Activated CD4-positive, CD25-positive, alpha-beta regulatory T cell treated with anti-CD3 and anti-CD28 coated beads, Interleukin-2, amount 50 U/mL, for 72 hours (primary cell): ENCODE data around the gene EIF4ENIF1.
"Not testable (repeated sequence)": the region's sequence is repeated elsewhere in the genome, so short reads cannot be mapped to it uniquely, and the experiment has no call there.

Experiments used
- DNase-seq: peaks from one replicate; pipeline ENCODE4 v3.0.0; 2021

Gene EIF4ENIF1

DNA sequence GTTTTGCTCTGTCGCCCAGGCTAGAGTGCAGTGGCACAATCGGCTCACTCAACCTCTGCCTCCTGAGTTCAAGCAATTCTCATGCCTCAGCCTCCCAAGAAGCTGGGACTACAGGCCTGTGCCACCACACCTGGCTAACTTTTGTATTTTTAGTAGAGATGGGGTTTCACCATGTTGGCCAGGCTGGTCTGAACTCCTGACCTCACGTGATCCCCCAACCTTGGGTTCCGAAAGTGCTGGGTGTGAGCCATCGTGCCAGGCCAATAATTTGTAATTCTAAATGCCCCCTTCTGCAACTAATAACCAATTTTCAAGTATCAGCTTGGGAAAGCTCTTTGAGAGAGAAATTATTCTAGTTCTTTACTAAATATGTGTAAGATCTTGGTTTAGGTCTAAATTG is 3.7 kb upstream of the EIF4ENIF1 start:
- DNase-seq = not testable (repeated sequence)

DNA sequence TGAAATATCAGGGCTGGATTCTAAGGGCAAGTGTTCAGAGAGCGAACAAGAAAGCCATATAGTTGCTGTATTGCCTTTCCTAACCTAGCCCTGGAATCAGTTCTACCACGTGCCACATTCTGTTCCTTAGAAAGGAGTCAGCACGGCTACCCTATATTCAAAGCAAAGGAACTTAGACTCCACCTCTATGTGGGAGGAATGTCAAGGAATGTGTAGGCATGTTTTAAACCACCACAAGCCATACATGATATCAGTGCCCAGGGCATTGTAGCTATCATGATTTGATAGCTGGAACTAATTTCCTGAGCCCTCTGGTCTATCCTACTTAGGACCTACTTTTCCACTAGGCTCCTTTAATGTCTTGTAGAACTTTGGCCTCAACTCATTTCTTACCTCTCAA is 2.5 kb upstream of the EIF4ENIF1 start:
- DNase-seq = no peak

GRCh38 chr22:31491218-31491962 is 1.7 kb upstream of the EIF4ENIF1 start:
- DNase-seq = no peak

DNA sequence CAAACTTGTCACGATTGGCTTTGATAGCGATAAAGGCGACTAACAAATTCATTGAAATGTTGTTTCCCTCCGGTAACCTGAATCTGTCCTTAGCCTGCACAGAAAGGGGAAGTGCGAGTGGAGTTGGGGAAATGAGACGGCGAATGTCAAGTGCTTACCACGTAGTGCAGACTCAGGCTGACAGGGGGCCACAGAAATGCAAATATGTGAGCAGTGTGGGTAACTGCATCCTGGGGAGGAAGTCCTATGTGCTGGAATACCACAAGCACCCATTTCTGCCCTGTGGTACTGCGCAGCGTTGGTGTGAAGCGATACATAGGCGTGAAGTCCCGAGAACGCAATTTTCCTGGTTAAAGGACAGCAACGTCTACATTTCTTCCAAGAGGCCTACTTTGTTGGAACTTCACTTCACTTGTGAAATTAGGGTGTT is 869 bp upstream of the EIF4ENIF1 start:
- peak; percentile 44 for DNase-seq

DNA sequence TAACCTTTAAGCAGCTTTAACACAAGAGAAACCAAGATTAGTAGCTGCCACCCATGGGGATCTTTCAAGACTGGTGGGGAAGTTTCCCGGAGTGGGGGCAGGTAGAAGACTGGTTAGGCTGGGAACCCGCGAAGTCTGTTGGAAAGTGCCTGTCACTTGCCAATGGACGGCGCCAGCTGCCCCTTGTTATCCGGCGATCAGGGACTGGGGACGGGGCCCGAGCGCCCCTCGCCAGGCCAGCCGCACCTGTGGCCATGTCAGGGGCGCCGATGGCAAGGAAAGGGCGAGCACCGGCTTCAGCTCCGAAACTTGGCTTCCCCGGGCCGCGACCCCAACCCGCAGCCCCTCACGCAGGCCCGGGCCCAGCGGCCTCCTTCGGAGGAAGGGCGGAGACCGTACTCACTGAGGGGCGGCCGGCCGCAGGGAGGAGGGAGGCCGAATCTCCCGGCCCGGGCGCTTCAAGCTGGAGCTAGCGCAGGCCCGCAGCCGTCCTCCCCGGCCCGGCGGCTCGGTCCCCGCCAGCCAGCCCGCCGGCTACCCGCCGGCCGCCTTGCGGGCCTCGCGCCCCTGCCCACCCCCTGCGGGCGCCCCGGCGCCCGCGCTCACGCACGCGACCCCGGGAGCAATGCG is 539 bp downstream of the EIF4ENIF1 start:
- DNase-seq = peak; percentile 42

DNA sequence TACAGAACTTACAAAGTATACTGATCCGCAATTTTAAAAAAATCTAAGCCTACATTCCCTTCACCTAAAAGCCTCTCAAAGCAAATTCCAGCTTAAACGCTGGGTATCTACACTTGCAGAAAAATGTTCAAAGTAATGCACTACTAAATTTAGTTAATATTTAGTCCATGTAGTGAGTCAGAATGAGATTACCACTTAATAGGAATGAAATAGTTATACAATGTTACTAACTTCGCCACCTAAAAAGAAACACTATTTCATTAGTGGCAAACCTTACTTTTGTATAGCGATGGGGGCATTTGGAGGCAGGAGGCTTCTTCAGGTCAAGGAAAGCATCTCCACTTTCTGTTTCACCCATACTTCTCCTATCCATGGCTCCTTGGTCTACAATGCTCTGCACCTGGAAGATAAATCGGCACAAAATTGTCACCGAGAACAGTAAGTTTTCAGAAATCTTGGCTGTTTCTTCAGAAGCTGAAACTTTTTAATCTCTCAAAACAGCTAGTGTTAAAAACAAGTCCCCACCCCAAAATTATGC is 1.2 kb downstream of the EIF4ENIF1 start:
- DNase-seq = no peak

- no peak for DNase-seq
These were observed 2.7 kb downstream of the EIF4ENIF1 start for GRCh38 chr22:31486951-31487350.

GRCh38 chr22:31486369-31486768 is 3.3 kb downstream of the EIF4ENIF1 start:
- DNase-seq = not testable (repeated sequence)

- not testable (repeated sequence) for DNase-seq
These were observed 7.2 kb downstream of the EIF4ENIF1 start for GRCh38 chr22:31482470-31482869.

DNA sequence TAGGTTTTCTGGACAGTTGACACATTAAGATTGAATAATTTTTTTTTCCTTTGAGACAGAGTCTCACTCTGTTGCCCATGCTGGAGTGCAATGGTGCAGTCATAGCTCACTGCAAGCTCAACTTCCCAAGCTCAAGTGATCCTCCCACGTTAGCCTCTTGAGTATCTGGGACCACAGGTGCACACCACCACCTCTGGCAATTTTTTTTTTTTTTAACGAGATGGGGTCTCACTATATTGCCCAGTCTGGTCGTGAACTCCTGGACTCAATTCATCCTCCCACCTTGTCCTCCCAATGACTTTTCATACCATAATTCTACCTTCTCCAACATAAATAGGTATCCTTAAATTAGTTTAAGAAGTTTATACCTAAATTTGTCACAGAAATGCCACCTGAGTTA is 8.5 kb downstream of the EIF4ENIF1 start:
- no peak for DNase-seq

- no peak for DNase-seq
These were observed 12.3 kb downstream of the EIF4ENIF1 start for GRCh38 chr22:31477329-31477728.

DNA sequence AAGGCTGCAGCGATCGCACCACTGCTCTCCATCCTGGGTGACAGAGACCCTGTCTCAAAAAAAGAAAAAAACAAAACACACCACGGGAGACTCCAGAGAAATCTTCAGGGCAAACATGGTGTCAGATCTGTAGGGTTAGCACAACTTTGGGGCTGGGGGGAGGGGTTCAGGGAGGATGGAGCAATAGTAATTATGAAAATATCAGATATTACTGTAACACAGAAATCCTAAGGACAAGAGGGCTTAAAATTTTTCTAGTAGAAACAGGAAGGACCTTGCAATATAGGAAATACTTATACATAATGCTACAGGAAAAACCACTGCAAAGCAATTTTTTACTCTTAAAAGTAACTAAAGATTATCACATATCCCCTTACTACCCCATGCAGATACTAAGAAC is 13.8 kb downstream of the EIF4ENIF1 start:
- DNase-seq = no peak

DNA sequence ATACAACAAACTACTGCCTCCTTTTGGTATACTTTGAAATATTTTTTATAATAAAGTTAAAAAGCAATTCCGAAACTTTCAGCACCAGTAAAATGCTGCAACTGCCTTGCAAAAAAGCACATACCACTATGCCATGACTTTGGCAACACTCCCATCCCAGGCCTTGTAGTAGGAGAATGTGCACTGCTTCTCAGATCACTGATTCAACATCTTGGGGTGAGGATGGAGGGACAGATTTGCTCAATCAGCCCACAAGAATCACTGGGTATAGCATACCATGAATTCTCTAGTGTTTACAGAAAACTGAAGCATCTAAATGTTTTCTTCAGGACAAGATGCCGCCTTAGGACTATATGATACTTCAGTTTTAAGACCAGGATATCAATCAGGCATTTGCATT is 14.9 kb downstream of the EIF4ENIF1 start:
- DNase-seq = no peak

DNA sequence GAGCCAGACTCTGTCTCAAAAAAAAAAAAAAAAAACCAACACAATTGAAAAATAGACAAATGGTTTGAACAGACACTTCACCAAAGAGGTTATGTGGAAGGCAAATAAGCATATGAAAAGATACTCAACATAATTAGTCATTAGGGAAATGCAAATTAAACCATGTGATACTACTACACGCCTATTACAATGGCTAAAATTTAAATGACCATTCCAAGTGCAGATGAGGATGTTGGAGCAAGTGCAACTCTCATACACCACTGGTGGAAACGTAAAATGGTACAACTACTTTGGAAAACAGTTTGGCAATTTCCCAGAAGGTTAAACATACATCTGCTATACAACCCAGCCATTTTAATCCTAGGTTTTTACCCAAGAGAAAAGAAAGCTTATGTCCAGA is 24.3 kb downstream of the EIF4ENIF1 start:
- DNase-seq = no peak

- no peak for DNase-seq
These were observed 27.9 kb downstream of the EIF4ENIF1 start for GRCh38 chr22:31461699-31462098.

- DNase-seq = no peak
These were observed 37.7 kb downstream of the EIF4ENIF1 start for GRCh38 chr22:31451709-31452571.

GRCh38 chr22:31449506-31449905 is 40.1 kb downstream of the EIF4ENIF1 start:
- no peak for DNase-seq

DNA sequence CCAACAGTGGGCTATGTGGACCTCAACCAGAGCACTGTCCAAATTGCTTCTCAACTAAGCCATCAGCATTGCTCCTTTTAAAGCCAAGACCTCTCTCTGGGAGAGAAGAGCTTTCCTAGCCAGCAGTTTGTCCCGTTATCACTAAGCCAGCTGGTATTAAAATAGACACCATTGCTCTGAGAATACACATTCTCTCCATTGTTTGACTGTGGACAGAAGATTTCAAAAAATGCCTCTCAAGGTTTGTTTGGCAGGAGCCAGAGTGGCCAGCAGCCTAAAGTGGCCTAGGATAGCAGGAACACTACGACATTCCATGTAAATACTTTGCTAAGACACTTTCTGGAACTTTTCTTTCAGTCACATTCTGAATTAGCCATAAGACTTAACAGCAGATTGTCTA is 41.3 kb downstream of the EIF4ENIF1 start:
- no peak for DNase-seq

- DNase-seq = no peak
These were observed 42.3 kb downstream of the EIF4ENIF1 start for GRCh38 chr22:31447337-31447736.

GRCh38 chr22:31446767-31447166 is 42.9 kb downstream of the EIF4ENIF1 start:
- no peak for DNase-seq

GRCh38 chr22:31446208-31446607 is 43.4 kb downstream of the EIF4ENIF1 start:
- DNase-seq = no peak

- DNase-seq = no peak
These were observed 44.0 kb downstream of the EIF4ENIF1 start for GRCh38 chr22:31445642-31446041.

DNA sequence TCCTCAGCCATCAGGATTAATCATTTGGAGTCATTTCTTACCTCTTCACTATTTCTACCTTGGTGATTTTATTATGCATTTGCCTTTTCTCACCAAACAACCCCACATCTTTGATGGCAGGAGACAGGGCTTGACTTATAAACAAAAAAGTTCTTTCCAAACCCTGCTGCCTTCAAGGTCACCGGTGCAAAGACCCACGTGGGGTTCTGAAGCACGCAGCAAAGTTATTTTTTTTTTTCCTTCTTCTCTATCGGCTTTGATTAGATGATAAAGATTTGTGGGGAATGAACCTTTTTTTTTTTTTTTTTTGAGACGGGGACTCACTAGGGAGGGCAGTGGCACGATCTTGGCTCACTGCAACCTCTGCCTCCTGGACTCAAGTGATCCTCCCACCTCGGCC is 46.1 kb downstream of the EIF4ENIF1 start:
- DNase-seq = no peak
